ENCODE measurements around the gene NFATC2.

GRCh38 chr20:51480507-51481270 is 61.8 kb downstream of the NFATC2 start:
- TF ChIP-seq SIN3A (IDR thresholded peaks at IDR 0.05; ENCODE audit: low read depth) (no peak), EZH2 (IDR thresholded peaks at IDR 0.05) (no peak), TCF7L2 (IDR thresholded peaks at IDR 0.05; ENCODE audit: borderline replicate concordance, extremely low read depth, insufficient read depth, insufficient read length) (no peak), POLR2A (IDR thresholded peaks at IDR 0.05; ENCODE audit: borderline replicate concordance, extremely low read depth, insufficient read depth, insufficient read length) (no peak), JUND (IDR thresholded peaks at IDR 0.05) (no peak), CTCF (IDR thresholded peaks at IDR 0.05 in 2 of 3, conservative IDR thresholded peaks at IDR 0.05 in 1 of 3; ENCODE audit: borderline replicate concordance in 1 of 3, insufficient read depth in 1 of 3, low read depth in 2 of 3, low read length in 2 of 3) (no peak), EGR1 (IDR thresholded peaks at IDR 0.05; ENCODE audit: low read depth) (no peak), POLR2AphosphoS5 (IDR thresholded peaks at IDR 0.05; ENCODE audit: low read depth, low read length) (no peak), MAX (IDR thresholded peaks at IDR 0.05) (no peak), SP1 (IDR thresholded peaks at IDR 0.05; ENCODE audit: low read depth) (no peak), ZBTB33 (IDR thresholded peaks at IDR 0.05; ENCODE audit: extremely low read depth, insufficient replicate concordance, low read length) (no peak), EZH2phosphoT487 (IDR thresholded peaks at IDR 0.05; ENCODE audit: borderline replicate concordance) (no peak)

Measured in HCT116 (cell line).